HG02610 (cell line): Measurements from ENCODE around the gene SPATA31D3.
A peak's percentile ranks its signal among the peaks of the same experiment; 100 is the strongest.
"Not testable (repeated sequence)": the region's sequence is repeated elsewhere in the genome, so short reads cannot be mapped to it uniquely, and the experiment has no call there.

Experiments used
- ATAC-seq: cut with Tn5 transposase; IDR thresholded peaks from one replicate; pipeline ENCODE4 v1.9.1; 2021; ENCODE audit warnings: mild to moderate bottlenecking, moderate library complexity; ENCODE audit not compliant: unreplicated experiment

SPATA31D3 gene

DNA sequence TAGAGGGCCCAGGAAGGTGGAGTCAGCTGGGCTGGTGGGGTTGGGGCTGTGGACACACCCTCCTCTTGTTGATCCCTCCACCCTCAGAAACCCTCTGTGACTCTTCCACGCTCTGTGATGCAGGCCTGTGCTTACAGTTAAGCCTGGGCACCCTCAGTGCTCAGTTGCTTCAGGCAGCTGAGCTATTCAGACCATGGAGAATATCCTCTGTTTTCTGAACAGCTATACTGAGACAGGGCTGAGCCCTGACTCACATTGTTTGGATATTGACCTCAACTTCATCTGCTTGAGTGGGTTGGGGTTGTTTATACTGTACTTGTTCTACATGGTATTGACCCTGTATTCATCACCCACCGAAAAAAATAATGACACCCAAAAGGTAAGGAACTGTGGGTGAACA is at the start of gene SPATA31D3:
SPATA31D3 (plus strand) TSS at position 108 of the 400 bp plus-strand sequence; CDS start at position 194, 86 bp downstream.
- ATAC-seq = not testable (repeated sequence)

DNA sequence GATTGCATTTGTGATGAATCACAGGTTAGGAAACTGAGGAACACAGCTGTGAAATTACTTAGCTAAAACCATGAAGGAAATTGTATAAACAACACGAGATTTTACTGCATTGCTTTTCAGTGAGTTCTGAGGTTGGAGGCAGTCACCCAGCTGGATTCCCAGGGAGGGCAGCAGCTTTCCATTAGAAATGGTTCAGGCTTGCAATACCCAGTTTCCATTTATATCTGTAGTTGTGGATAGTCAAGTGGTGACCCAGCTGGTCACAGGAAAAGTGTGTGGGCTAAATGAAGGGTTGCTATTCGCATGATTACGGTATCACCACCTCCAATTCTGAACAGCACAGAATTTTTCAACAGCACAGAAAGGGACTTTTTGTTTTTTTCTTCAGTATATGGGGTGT is 49.4 kb upstream of the SPATA31D3 start:
- ATAC-seq = no peak

DNA sequence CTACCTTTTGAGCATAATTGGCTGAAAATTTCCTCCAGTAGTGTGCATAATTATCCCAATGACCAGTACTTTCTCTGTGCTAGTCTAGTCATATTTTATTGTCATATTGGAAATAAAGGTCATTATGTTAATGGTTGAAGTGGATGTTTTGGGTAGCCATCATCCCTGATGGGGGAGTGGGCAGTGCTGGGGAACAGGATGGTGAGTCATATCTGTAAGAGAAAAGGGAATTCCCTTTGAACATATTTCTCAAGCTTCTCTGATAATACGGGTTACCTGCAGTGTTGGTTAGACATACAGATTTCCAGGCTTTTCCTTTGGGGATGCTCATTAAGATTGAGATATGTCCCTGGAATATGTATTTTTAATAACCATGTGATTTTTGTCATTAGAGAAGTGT is 48.4 kb upstream of the SPATA31D3 start:
- ATAC-seq = no peak

GRCh38 chr9:81896070-81896469 is 47.2 kb upstream of the SPATA31D3 start:
- ATAC-seq = no peak

GRCh38 chr9:81898851-81899250 is 44.4 kb upstream of the SPATA31D3 start:
- no peak for ATAC-seq

DNA sequence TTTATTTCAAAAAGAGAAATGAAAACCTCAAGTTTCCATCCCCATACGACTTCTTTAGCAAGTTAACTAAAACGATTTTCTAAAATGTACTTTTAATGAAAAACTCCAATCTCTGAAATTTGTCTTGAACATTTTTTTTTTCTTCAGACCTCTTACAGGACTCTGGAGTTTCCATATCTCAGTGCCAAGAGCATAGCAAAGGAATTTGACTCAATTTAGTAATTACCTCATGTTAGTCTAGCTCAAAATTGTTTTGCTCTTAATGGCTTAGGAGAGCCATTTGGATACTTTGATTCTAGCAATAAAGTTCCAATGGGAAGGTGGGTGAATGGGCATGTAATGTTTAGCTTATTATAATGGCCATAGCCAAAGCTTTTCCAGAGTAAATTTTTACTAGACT is 41.1 kb upstream of the SPATA31D3 start:
- no peak for ATAC-seq

DNA sequence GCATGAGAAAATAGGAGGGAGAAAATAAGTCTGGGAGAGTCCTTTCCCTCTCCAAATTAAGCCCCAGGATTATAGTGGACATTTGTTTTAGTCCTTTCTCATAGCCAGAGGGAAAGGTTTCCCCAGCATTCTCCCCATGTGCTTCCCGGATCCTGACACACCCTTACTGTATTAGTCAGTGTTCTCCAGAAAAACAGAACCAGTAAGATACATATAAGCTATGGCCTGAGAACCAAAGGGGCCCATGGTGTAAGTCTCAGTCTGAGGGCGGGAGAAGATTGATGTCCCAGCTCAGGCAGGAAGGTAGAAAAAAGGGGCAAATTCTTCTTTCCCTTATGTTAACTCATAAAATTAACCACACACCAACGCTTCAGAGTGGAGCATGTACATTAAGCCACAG is 40.7 kb upstream of the SPATA31D3 start:
- no peak for ATAC-seq

DNA sequence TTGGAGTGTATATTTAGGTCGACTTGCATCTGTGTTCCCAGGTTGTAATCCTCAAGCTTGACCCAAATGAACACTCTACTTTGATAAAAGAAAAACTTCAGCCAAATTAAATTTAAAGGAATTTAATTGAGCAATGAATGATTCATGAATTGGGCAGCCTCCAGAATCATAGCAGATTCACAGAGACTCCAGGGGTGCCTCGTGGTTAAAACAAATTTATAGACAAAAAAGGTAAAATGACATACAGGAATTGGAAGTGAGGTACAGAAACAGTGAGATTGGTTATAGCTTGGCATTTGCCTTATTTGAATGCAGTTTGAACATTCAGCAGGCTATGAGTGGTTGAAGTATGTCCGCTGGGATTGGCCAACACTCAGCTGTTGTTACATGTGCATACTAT is 36.6 kb upstream of the SPATA31D3 start:
- no peak for ATAC-seq

DNA sequence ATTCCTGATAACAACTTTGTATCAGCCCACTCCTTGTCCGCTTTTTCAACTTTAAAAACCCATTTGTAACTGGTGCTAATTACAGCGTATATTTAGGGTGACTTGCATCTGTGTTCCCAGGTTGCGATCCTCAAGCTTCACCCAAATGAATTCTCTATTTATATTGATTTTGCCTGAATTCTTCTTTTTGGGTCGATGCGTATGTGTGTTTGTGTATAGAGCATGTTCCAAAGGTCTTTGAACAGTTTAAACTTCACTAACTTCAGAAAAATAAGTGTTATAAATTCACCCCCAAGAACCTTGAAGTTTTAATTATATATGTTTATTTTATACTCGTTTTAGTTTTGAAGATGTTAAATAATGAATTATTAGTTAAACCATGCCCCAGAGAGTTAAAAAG is 31.2 kb upstream of the SPATA31D3 start:
- ATAC-seq = no peak

GRCh38 chr9:81915801-81916505 is 27.3 kb upstream of the SPATA31D3 start:
- no peak for ATAC-seq

DNA sequence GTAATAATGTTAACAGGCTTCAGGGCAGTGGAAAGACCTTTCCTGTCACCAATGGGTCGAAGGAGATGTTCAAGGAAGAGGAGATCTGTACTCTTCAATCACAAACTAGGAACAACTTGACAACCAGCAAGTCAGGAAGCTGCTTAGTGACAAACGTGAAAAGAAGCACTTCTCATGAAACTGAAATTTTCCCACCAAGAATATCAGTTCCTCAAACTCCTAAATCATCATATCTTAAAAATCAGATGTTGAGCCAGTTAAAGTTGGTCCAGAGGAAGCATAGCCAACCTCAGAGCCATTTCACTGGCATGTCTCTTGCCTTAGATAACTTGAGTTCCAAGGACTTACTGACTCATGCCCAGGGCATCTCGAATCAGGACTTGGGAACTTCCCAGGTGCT is 24.8 kb upstream of the SPATA31D3 start:
- ATAC-seq = not testable (repeated sequence)

DNA sequence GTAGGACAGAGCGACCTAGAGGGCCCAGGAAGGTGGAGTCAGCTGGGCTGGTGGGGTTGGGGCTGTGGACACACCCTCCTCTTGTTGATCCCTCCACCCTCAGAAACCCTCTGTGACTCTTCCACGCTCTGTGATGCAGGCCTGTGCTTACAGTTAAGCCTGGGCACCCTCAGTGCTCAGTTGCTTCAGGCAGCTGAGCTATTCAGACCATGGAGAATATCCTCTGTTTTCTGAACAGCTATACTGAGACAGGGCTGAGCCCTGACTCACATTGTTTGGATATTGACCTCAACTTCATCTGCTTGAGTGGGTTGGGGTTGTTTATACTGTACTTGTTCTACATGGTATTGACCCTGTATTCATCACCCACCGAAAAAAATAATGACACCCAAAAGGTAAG is 15.0 kb upstream of the SPATA31D3 start, which contains the start of gene SPATA31D4:
SPATA31D4 (plus strand) TSS at position 124 of the 400 bp plus-strand sequence; CDS start at position 210, 86 bp downstream.
- not testable (repeated sequence) for ATAC-seq

- not testable (repeated sequence) for ATAC-seq
Observed at GRCh38 chr9:81930147-81930546, 13.2 kb upstream of the SPATA31D3 start.

DNA sequence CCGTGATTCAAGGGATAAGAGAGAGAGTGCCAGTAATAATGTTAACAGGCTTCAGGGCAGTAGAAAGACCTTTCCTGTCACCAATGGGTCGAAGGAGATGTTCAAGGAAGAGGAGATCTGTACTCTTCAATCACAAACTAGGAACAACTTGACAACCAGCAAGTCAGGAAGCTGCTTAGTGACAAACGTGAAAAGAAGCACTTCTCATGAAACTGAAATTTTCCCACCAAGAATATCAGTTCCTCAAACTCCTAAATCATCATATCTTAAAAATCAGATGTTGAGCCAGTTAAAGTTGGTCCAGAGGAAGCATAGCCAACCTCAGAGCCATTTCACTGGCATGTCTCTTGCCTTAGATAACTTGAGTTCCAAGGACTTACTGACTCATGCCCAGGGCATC is 9.8 kb upstream of the SPATA31D3 start:
- not testable (repeated sequence) for ATAC-seq

- ATAC-seq = not testable (repeated sequence)
Observed at GRCh38 chr9:81948650-81949049, 5.3 kb downstream of the SPATA31D3 start.

DNA sequence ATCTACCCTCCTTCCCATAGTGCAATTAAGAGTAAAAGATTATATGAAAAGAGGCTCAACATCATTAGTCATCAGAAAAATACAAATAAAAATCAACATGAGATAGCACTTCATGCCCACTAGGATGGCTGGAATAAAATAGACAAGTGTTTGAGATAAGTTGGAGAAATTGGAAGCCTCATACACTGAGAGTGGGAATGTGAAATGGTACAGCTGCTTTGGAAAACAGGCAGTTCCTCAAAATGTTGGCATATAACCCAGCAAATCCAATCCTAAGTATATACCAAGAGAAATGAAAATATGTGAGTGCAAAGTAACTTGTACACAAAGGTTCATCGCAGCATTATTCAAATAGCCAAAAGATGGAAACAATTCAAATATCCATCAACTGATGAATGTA is 9.8 kb downstream of the SPATA31D3 start:
- ATAC-seq = no peak

DNA sequence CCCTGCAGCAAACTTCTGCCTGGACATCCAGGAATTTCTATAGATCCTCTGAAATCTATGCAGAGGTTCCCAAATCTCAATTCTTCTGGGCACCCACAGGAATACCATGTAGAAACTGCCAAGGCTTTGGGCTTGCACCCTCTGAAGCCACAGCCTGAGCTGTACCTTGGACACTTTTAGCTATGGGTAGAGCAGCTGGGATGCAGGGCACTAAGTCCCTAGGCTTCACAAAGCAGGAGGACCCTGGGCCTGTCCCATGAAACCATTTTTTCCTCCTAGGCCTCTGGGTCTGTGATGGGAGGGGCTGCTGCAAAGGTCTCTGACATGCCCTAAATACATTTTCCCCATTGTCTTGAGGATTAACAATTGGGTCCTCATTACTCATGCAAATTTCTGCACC is 12.3 kb downstream of the SPATA31D3 start:
- ATAC-seq = no peak

- peak; percentile 64 for ATAC-seq
Observed at GRCh38 chr9:81964218-81965171, 21.2 kb downstream of the SPATA31D3 start.

DNA sequence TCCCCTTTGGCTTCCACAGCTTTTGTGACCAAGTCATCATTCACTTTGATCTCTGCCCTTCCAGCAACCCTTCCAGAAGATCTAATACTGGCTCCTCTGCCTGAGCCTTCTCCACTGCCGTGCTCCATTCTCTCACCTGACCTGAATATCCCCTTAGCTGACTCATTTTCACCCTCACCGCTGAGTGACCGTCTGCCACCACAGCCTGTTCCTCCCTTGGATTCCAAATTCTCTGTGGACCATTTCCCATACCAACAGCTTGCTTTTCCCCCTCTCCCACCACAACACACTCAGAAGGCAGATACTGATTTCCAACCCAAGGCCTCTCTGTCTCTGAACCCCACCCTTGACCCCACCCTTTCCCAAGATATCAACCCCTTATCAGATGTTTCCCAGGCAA is 24.7 kb downstream of the SPATA31D3 start:
- no peak for ATAC-seq

DNA sequence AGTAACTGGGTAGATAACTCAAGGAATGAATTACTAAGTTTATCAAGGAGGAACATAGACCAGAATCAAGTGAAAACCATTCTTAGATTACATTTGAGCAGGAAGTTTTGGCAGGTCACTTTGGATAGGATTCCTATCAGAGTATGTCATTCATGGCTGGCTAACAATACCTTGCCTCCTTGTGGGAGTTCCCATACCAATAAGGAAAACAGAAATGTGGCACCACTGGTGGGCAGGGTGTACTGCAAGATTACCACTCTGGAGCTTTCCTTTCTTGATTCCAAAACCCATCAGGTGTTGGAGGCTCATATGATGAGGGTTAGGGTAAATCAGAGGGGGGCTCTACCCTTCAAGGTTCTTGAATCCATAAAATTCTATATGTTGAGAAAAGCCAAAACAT is 26.7 kb downstream of the SPATA31D3 start:
- ATAC-seq = no peak

- ATAC-seq = no peak
Observed at GRCh38 chr9:81971727-81972126, 28.4 kb downstream of the SPATA31D3 start.

DNA sequence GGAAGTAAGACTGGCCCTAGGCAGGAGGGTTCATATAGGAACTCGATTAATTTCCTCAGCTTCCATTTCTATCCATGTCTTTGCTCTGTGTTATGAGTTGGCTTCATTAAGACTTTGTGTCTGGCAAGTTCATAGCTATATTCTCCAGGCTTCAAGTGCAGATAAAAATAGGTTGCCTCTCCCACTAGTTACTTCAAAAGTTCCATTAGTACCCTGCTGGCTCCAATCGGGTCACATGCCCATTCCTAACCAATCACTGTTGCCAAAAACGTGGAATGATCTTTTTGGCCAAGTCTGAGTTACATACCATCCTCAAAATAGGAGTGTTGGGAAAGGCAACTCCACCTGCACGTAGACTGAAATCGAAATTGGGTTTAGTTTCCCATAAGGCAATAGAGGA is 31.5 kb downstream of the SPATA31D3 start:
- no peak for ATAC-seq
